GM18519 (cell line): ENCODE results near the gene INCA1.

Experiments
- ATAC-seq: cut with Tn5 transposase; IDR thresholded peaks from one replicate; pipeline ENCODE4 v1.9.1; 2021; ENCODE audit warnings: mild to moderate bottlenecking, moderate library complexity; ENCODE audit not compliant: unreplicated experiment, low FRiP score

INCA1 gene

GRCh38 chr17:5014357-5014756, 17.0 kb upstream of the INCA1 start:
- no peak for ATAC-seq

- no peak for ATAC-seq
Observed at GRCh38 chr17:5011928-5012327, 14.6 kb upstream of the INCA1 start.

GRCh38 chr17:5003214-5003867, 6.0 kb upstream of the INCA1 start:
- ATAC-seq = no peak

- no peak for ATAC-seq
Observed at GRCh38 chr17:5002121-5002788, 4.9 kb upstream of the INCA1 start.

- no peak for ATAC-seq
Observed at GRCh38 chr17:5000237-5000639, 2.9 kb upstream of the INCA1 start.

- no peak for ATAC-seq
Observed at GRCh38 chr17:4999430-5000093, 2.2 kb upstream of the INCA1 start.

GRCh38 chr17:4998732-4999429, 1.6 kb upstream of the INCA1 start:
- ATAC-seq = no peak

GRCh38 chr17:4998027-4998731, 857 bp upstream of the INCA1 start:
- ATAC-seq = no peak

- ATAC-seq = no peak
Observed at GRCh38 chr17:4994081-4994595, 3.2 kb downstream of the INCA1 start.

GRCh38 chr17:4987767-4988567, 9.4 kb downstream of the INCA1 start:
- ATAC-seq = no peak

- no peak for ATAC-seq
Observed at GRCh38 chr17:4986951-4987766, 10.2 kb downstream of the INCA1 start, which contains the start of gene CAMTA2. Gene CAMTA2, minus strand, starts transcription at chr17:4987675. Its CDS starts 1,453 bp downstream, at chr17:4986222.

- ATAC-seq = no peak
Observed at GRCh38 chr17:4986403-4986802, 10.9 kb downstream of the INCA1 start.

- no peak for ATAC-seq
Observed at GRCh38 chr17:4982305-4982704, 15.0 kb downstream of the INCA1 start.

- no peak for ATAC-seq
Observed at GRCh38 chr17:4980644-4981216, 16.6 kb downstream of the INCA1 start.

GRCh38 chr17:4978726-4979125, 18.6 kb downstream of the INCA1 start:
- no peak for ATAC-seq

- ATAC-seq = no peak
Observed at GRCh38 chr17:4974115-4974670, 23.1 kb downstream of the INCA1 start.

GRCh38 chr17:4973256-4974114, 23.8 kb downstream of the INCA1 start:
- no peak for ATAC-seq
